Endothelial cell of umbilical vein (primary cell): ENCODE results near the gene EML6.

Experiments
- EZH2 ChIP-seq: IDR thresholded peaks from 2 replicates; pipeline ENCODE4 v1.6.1; 2012; ENCODE audit warnings: borderline replicate concordance, low read depth, mild to moderate bottlenecking, moderate library complexity, low read length, inconsistent platforms; ENCODE audit not compliant: severe bottlenecking
- FOS ChIP-seq: IDR thresholded peaks from 2 replicates; pipeline ENCODE4 v1.6.1; 2011; ENCODE audit warnings: mild to moderate bottlenecking, low read length, moderate library complexity, borderline replicate concordance; ENCODE audit not compliant: insufficient read depth
- GATA2 ChIP-seq: IDR thresholded peaks from 2 replicates; pipeline ENCODE4 v1.7.0; 2011; ENCODE audit warnings: low read depth, mild to moderate bottlenecking, moderate library complexity, mixed read lengths, low read length; ENCODE audit not compliant: insufficient read length, insufficient read depth
- JUN ChIP-seq: IDR thresholded peaks from 2 replicates; pipeline ENCODE4 v1.6.1; 2011; ENCODE audit warnings: borderline replicate concordance, low read depth; ENCODE audit not compliant: insufficient read length, insufficient read depth
- MAX ChIP-seq: IDR thresholded peaks from 2 replicates; pipeline ENCODE4 v1.6.1; 2011; ENCODE audit not compliant: insufficient read depth, insufficient read length
- MYC ChIP-seq: IDR thresholded peaks from one replicate; pipeline ENCODE4 v1.6.1; 2011; ENCODE audit warnings: mild to moderate bottlenecking, low read depth, low read length
- POLR2A ChIP-seq: IDR thresholded peaks from 2 replicates; pipeline ENCODE4 v1.6.1; 2012; ENCODE audit warnings: low read depth, mild to moderate bottlenecking, control low read depth, low read length
- POLR2AphosphoS5 ChIP-seq: IDR thresholded peaks from 2 replicates; pipeline ENCODE4 v1.6.1; 2012; ENCODE audit warnings: low read depth, mild to moderate bottlenecking, control low read depth, low read length, moderate library complexity; ENCODE audit not compliant: insufficient read depth
- TF ChIP-seq, protein P1 (sequence below), 2 donors: IDR thresholded peaks; 1 replicate in 1 of 2; 2 replicates in 1 of 2; pipeline ENCODE4 v1.5.1; 2011; ENCODE audit warnings: low read length in 2 of 2, mild to moderate bottlenecking in 2 of 2, moderate library complexity in 2 of 2, control low read depth in 1 of 2, inconsistent platforms in 1 of 2, low read depth in 1 of 2; ENCODE audit not compliant: insufficient read depth in 1 of 2; ENCODE audit errors: extremely low read depth in 1 of 2

DNA sequence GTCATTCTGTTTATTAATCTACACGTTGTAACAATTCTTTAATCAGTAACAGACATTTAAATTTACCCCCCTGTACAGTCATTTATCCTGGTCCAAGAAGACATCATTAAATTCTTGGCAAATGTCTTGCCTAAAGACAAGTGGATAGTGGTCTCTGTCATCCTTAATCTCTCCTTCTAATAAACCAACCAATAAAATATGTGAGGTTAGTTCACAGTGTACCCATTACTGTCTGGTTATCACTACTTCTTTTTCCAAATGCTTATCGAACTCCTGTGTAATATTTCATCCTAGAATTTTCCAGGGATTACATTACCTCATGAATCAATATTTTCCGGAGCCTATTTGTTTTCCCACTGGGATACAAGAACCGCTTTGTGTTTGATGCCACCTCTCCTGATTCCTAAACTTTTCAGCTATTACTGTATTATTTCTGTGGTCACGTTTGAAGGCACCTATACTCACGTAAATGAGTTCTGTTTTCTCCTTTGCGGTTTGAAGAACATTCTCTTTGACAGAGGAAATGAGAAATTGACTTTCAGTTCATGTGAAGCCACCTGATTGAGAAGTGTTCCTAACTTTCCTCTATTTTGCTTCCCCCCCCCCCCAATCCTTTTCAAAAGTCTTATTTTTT is 195.3 kb downstream of the EML6 start:
- TF ChIP-seq POLR2AphosphoS5 (no peak), MAX (no peak), POLR2A (no peak), EZH2 (no peak), GATA2 (no peak), JUN (no peak), MYC (no peak), FOS (no peak)
- TF ChIP-seq, protein P1, sequence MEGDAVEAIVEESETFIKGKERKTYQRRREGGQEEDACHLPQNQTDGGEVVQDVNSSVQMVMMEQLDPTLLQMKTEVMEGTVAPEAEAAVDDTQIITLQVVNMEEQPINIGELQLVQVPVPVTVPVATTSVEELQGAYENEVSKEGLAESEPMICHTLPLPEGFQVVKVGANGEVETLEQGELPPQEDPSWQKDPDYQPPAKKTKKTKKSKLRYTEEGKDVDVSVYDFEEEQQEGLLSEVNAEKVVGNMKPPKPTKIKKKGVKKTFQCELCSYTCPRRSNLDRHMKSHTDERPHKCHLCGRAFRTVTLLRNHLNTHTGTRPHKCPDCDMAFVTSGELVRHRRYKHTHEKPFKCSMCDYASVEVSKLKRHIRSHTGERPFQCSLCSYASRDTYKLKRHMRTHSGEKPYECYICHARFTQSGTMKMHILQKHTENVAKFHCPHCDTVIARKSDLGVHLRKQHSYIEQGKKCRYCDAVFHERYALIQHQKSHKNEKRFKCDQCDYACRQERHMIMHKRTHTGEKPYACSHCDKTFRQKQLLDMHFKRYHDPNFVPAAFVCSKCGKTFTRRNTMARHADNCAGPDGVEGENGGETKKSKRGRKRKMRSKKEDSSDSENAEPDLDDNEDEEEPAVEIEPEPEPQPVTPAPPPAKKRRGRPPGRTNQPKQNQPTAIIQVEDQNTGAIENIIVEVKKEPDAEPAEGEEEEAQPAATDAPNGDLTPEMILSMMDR (IDR thresholded peaks at IDR 0.05; ENCODE audit: extremely low read depth in 1 of 2, insufficient read depth in 1 of 2, low read depth in 1 of 2, low read length in 2 of 2) = no peak
